ENCODE measurements around the gene ARID3A. TPM values are rescaled to one million over a fixed set of nuclear protein-coding genes. Genes with fewer than 3 reads are reported as not detected.

ARID3A gene
- total and polyA plus RNA-seq, 2 of the 4 experiments (the other 2 are of a cell fraction) = 16.0 to 23.1 TPM

DNA sequence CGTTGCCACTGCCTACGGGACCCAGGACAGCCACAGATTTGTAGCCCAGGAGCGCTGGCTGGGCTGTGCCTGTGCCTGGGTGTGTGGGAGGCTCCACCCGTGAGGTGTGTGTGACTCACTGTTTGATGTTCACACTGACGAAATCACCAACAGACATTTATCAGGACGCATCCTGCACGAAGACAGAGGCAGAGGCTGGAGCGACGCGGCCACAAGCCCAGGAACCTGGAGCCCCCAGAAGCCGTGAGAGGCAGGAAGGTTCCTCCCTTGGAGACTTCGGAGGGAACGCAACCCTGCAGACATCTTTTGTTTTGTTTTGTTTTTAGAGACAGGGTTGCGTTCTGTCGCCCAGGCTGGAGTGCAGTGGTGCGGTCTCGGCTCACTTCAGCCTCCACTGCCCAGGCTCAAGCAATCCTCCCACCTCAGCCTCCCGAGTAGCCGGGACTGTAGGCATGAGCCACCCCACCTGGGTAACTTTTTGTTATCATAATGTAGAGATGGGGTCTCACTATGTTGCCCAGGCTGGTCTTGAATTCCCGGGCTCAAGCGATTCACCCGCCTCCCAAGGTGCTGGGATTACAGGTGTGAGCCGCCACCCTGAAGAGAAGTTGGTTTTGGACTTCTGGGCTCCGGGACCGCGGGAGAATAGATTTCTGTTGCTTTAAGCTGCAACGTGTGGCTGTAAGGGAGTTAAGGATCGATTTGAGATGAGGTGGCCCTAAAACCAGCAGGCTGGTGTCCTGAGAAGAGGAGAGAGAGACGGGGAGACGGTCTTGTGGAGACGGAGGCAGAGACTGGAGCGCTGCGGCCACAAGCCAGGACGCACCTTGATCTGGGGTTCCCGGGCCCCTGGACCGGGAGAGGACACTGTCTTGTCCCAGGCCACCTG lies 33.4 kb downstream of the ARID3A start:
- peaks cover 9% of the 10 kb centered on the region; the same call in 1 of the 2 replicates for H3K9me1 ChIP-seq (ENCODE audit: insufficient read depth, low read length)
- H4K91ac ChIP-seq (ENCODE audit: insufficient read depth, low read depth, low read length) = no peak overlapping the region
- intact Hi-C loops (cut with micrococcal nuclease) (no loop called here), in situ Hi-C loops (cut with MboI; ENCODE audit: low sequenced_read_pairs) (no loop called here), dilution Hi-C loops (cut with HindIII; ENCODE audit: low sequenced_read_pairs, unreplicated experiment) (no loop called here)
- no peak overlapping the region for H3K4ac ChIP-seq (ENCODE audit: low read depth, low read length)
- POLR2A ChIA-PET (ENCODE audit: unreplicated experiment) = no interaction called here
- no peak overlapping the region for H3K56ac ChIP-seq (ENCODE audit: extremely low read depth, insufficient read depth, low read length)
- CTCF ChIA-PET = no interaction called here
- no peak overlapping the region for H2BK5ac ChIP-seq (ENCODE audit: low read depth, low read length, poor library complexity, severe bottlenecking)
- H4K8ac ChIP-seq (ENCODE audit: low read depth in 2 of 2, low read length in 2 of 2) = no peak overlapping the region
- H3K79me1 ChIP-seq (ENCODE audit: low read depth in 1 of 2, low read length in 2 of 2) = peaks cover 50 to 88% of the 10 kb centered on the region in 2 experiments
- H3K27me3 ChIP-seq (ENCODE audit: control insufficient read depth, insufficient read depth, low read length) = no peaks in the 10 kb centered on the region
- BruUV-seq (replicated peaks) = no TSS peak
- peak; percentile 67 for DNase-seq
- H3K18ac ChIP-seq (ENCODE audit: low read depth, low read length) = no peak overlapping the region
- no peak overlapping the region for H3K14ac ChIP-seq (replicated peaks; ENCODE audit: low read depth, low read length)
- H2BK20ac ChIP-seq (ENCODE audit: low read depth, low read length) = no peak overlapping the region
- no peak overlapping the region for H2BK120ac ChIP-seq (ENCODE audit: low read depth, low read length)
- H3K36me3 ChIP-seq (ENCODE audit: control insufficient read depth, insufficient read depth, low read length) = peaks cover 44% of the 10 kb centered on the region
- no peak overlapping the region for H2AK9ac ChIP-seq (replicated peaks; ENCODE audit: low read depth, low read length, poor library complexity)
- TF ChIP-seq MXI1 (IDR thresholded peaks at IDR 0.05; ENCODE audit: borderline replicate concordance, low read depth, low read length) (no peak), FOS (IDR thresholded peaks at IDR 0.05; ENCODE audit: low read depth, low read length) (peak; percentile 44; the same call in 1 of the 2 replicates), BHLHE40 (IDR thresholded peaks at IDR 0.05; ENCODE audit: low read depth, low read length) (peak; percentile 87), RFX5 (IDR thresholded peaks at IDR 0.05; ENCODE audit: low read depth, low read length) (no peak), CEBPB (IDR thresholded peaks at IDR 0.05; ENCODE audit: low read depth, low read length) (peak; percentile 55)
- TF ChIP-seq, protein P1, sequence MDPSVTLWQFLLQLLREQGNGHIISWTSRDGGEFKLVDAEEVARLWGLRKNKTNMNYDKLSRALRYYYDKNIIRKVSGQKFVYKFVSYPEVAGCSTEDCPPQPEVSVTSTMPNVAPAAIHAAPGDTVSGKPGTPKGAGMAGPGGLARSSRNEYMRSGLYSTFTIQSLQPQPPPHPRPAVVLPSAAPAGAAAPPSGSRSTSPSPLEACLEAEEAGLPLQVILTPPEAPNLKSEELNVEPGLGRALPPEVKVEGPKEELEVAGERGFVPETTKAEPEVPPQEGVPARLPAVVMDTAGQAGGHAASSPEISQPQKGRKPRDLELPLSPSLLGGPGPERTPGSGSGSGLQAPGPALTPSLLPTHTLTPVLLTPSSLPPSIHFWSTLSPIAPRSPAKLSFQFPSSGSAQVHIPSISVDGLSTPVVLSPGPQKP (IDR thresholded peaks at IDR 0.05; ENCODE audit: borderline replicate concordance, low read depth, low read length) = no peak
- no peak overlapping the region for H4K5ac ChIP-seq (ENCODE audit: low read depth, low read length)
- no peak overlapping the region for H3K4me3 ChIP-seq (ENCODE audit: insufficient read depth, low read depth, low read length)
- H2BK15ac ChIP-seq (ENCODE audit: low read depth, low read length) = no peak overlapping the region
- H2AK5ac ChIP-seq (ENCODE audit: low read depth, low read length) = peak overlapping the region; percentile 33; the same call in 1 of the 2 replicates
- no peak overlapping the region for H3K9ac ChIP-seq (ENCODE audit: low read depth, low read length)
- ATAC-seq (ENCODE audit: low read depth) = no peak
- no peak overlapping the region for H2AFZ ChIP-seq (replicated peaks; ENCODE audit: low read length, poor library complexity)
- no peak overlapping the region for H3K27ac ChIP-seq (ENCODE audit: insufficient read depth, low read length)
- H3K4me1 ChIP-seq (ENCODE audit: control insufficient read depth, insufficient read depth, low read length) = peaks cover 20% of the 10 kb centered on the region
- H3K9me3 ChIP-seq (ENCODE audit: control insufficient read depth, insufficient read depth, low read length) = no peaks in the 10 kb centered on the region
- no peak overlapping the region for H3K4me2 ChIP-seq (ENCODE audit: low read depth, low read length)
- peaks cover 49% of the 10 kb centered on the region for H4K20me1 ChIP-seq (ENCODE audit: insufficient read depth, low read length)
- H3K23ac ChIP-seq (ENCODE audit: low read depth, low read length) = no peak overlapping the region
- 89% methylated on average over 21 of the region's 36 CpGs; no CpG with 5 or more reads in 1 of the 2 experiments for WGBS, 2 experiments (ENCODE audit: extremely low coverage in 2 of 2, insufficient read length in 1 of 2)

Data from IMR-90 (cell line).